Erythroblast (primary cell): ENCODE measurements around the gene KIFC3.

ENCODE experiments used
- GATA1 ChIP-seq: IDR thresholded peaks from 2 replicates; pipeline ENCODE4 v1.6.1; 2011; ENCODE audit warnings: low read depth, mild to moderate bottlenecking, control low read depth, low read length, moderate library complexity
- POLR2A ChIP-seq: IDR thresholded peaks from 2 replicates; pipeline ENCODE4 v1.6.1; 2011; ENCODE audit warnings: mild to moderate bottlenecking, low read length

DNA sequence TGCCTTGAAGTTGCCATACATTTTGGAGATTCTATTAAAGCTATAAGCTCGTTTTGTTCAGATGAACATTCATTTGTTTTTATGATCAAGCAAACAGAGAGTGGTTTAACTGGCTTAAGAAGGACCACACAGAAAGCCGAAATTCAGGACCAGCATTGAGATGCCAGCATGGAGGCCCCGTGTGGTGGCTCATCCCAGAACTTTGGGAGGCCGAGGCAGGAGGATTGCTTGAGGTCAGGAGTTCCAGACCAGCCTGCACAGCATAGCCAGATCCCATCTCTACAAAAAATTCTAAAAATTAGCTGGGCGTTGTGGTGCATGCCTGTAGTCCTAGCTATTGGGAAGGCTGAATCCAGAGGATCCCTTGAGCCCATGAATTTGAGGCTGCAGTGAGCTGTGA, 45.9 kb upstream of the KIFC3 start:
- TF ChIP-seq POLR2A: no peak
- no peak for TF ChIP-seq GATA1
